GM23338 (cell line): ENCODE results near the gene WNT6. TPM values are rescaled to one million over a fixed set of nuclear protein-coding genes. Genes with fewer than 3 reads are reported as not detected.

Source experiments
- ATAC-seq: fragments of 200-7000 bp; cut with Tn5 transposase; 3 replicates; pipeline ENCODE4 v1.9.1; 2020
- DNase-seq: peaks from one replicate; pipeline ENCODE4 v3.0.0-alpha.2; 2015; ENCODE audit warnings: low spot score
- H2AFZ ChIP-seq: fragments of 200-600 bp; sonication (generic); 2 replicates; pipeline ENCODE4 v1.8.0; 2016; ENCODE audit warnings: antibody characterized with exemption, mild to moderate bottlenecking, moderate library complexity
- H3F3A ChIP-seq: fragments of 200-600 bp; sonication (generic); replicated peaks from 2 replicates; pipeline ENCODE4 v1.8.0; 2017; ENCODE audit warnings: antibody characterized with exemption, mixed run types, low read depth
- H3K27ac ChIP-seq: fragments of 200-600 bp; sonication (generic); 2 replicates; pipeline ENCODE4 v1.6.1; 2016; ENCODE audit warnings: low read depth
- H3K27me3 ChIP-seq: fragments of 200-600 bp; sonication (generic); 2 replicates; pipeline ENCODE4 v1.8.0; 2016; ENCODE audit warnings: mild to moderate bottlenecking, mixed run types, moderate library complexity; ENCODE audit not compliant: insufficient read depth
- H3K36me3 ChIP-seq: fragments of 200-600 bp; sonication (generic); 2 replicates; pipeline ENCODE4 v1.8.0; 2016; ENCODE audit warnings: mild to moderate bottlenecking; ENCODE audit not compliant: insufficient read depth
- H3K4me1 ChIP-seq: fragments of 200-600 bp; sonication (generic); 2 replicates; pipeline ENCODE4 v1.8.0; 2016; ENCODE audit warnings: mild to moderate bottlenecking, moderate library complexity; ENCODE audit not compliant: insufficient read depth
- H3K4me2 ChIP-seq: fragments of 200-600 bp; sonication (generic); 2 replicates; pipeline ENCODE4 v1.7.1; 2017; ENCODE audit warnings: mixed run types
- H3K4me3 ChIP-seq: fragments of 200-600 bp; sonication (generic); 2 replicates; pipeline ENCODE4 v1.6.1; 2016; ENCODE audit warnings: mixed run types
- H3K79me2 ChIP-seq: fragments of 200-600 bp; sonication (generic); replicated peaks from 2 replicates; pipeline ENCODE4 v1.8.0; 2017; ENCODE audit warnings: mild to moderate bottlenecking; ENCODE audit not compliant: insufficient read depth
- H3K9me2 ChIP-seq: fragments of 200-600 bp; sonication (generic); 2 replicates; pipeline ENCODE4 v1.8.0; 2017; ENCODE audit not compliant: insufficient read depth
- H4K20me1 ChIP-seq: fragments of 200-600 bp; sonication (generic); replicated peaks from 2 replicates; pipeline ENCODE4 v1.8.0; 2017; ENCODE audit warnings: mild to moderate bottlenecking; ENCODE audit not compliant: insufficient read depth
- H3K27ac Mint-ChIP-seq: 2 replicates; pipeline ENCODE4 v1.8.0; 2020; ENCODE audit warnings: inconsistent platforms, mild to moderate bottlenecking, moderate library complexity, mixed read lengths
- H3K27me3 Mint-ChIP-seq: 3 replicates; pipeline ENCODE4 v1.8.0; 2022; ENCODE audit warnings: low read depth, mild to moderate bottlenecking, moderate library complexity, mixed read lengths, inconsistent platforms; ENCODE audit not compliant: insufficient read depth, poor library complexity
- H3K36me3 Mint-ChIP-seq: 3 replicates; pipeline ENCODE4 v1.8.0; 2021; ENCODE audit warnings: low read depth, mild to moderate bottlenecking, inconsistent platforms, moderate library complexity, mixed read lengths
- H3K4me1 Mint-ChIP-seq: 3 replicates; pipeline ENCODE4 v1.8.0; 2020; ENCODE audit warnings: mild to moderate bottlenecking, inconsistent platforms, mixed read lengths
- H3K4me3 Mint-ChIP-seq: 3 replicates; pipeline ENCODE4 v1.8.0; 2021; ENCODE audit warnings: moderate library complexity, mild to moderate bottlenecking, inconsistent platforms, mixed read lengths
- H3K9me3 Mint-ChIP-seq: 3 replicates; pipeline ENCODE4 v1.8.0; 2020; ENCODE audit warnings: moderate library complexity, mild to moderate bottlenecking, inconsistent platforms, mixed read lengths
- CREB1 ChIP-seq: fragments of 250-450 bp; sonication (Bioruptor Pico); IDR thresholded peaks from 2 replicates; pipeline ENCODE4 v1.5.0; 2020; ENCODE audit warnings: low read depth, mild to moderate bottlenecking, moderate library complexity
- CTCF ChIP-seq, 2 experiments: fragments of 200-600 bp in 1 of 2; sonication (generic) in 1 of 2; conservative IDR thresholded peaks; 2 replicates each; pipeline versions ENCODE4 v1.5.1 to v1.6.1; 2016 to 2017; ENCODE audit warnings: antibody characterized with exemption in 2 of 2, low read depth in 2 of 2, mild to moderate bottlenecking in 2 of 2, moderate library complexity in 1 of 2
- EZH2 ChIP-seq: fragments of 200-600 bp; sonication (generic); IDR thresholded peaks from one replicate; pipeline ENCODE4 v1.8.0; 2017; ENCODE audit warnings: antibody characterized with exemption, mild to moderate bottlenecking, low read depth; ENCODE audit not compliant: unreplicated experiment
- EZH2phosphoT487 ChIP-seq: fragments of 200-600 bp; sonication (generic); IDR thresholded peaks from one replicate; pipeline ENCODE4 v1.8.1; 2018; ENCODE audit warnings: antibody characterized with exemption; ENCODE audit not compliant: unreplicated experiment
- JUNB ChIP-seq: IDR thresholded peaks from one replicate; pipeline ENCODE4 v1.6.1; 2016; ENCODE audit warnings: antibody characterized with exemption; ENCODE audit not compliant: unreplicated experiment
- NANOG ChIP-seq: IDR thresholded peaks from 2 replicates; pipeline ENCODE4 v1.6.1; 2016; ENCODE audit warnings: antibody characterized with exemption, borderline replicate concordance
- POLR2AphosphoS5 ChIP-seq: IDR thresholded peaks from 2 replicates; pipeline ENCODE4 v1.6.1; 2016; ENCODE audit warnings: antibody characterized with exemption, low read depth
- REST ChIP-seq: IDR thresholded peaks from one replicate; pipeline ENCODE4 v1.6.1; 2018; ENCODE audit warnings: antibody characterized with exemption; ENCODE audit not compliant: unreplicated experiment
- STAT1 ChIP-seq: IDR thresholded peaks from one replicate; pipeline ENCODE4 v1.6.1; 2016; ENCODE audit warnings: antibody characterized with exemption; ENCODE audit not compliant: unreplicated experiment
- ZNF114 ChIP-seq: fragments of 250-450 bp; sonication (Bioruptor Pico); IDR thresholded peaks from 2 replicates; pipeline ENCODE4 v1.5.0; 2020; ENCODE audit warnings: mild to moderate bottlenecking, moderate library complexity
- ZNF331 ChIP-seq: fragments of 250-450 bp; sonication (Bioruptor Pico); IDR thresholded peaks from 2 replicates; pipeline ENCODE4 v1.5.0; 2020; ENCODE audit warnings: low read depth, mild to moderate bottlenecking, moderate library complexity
- polyA plus RNA-seq: library from polyadenylated mRNA; unstranded; fragments of >200 nt; fragmentation: Nextera tagmentation; extraction: Ambion mirVana; gene quantifications from 2 replicates; pipeline ENCODE4 v1.2.1, GENCODE V29; 2016
- total RNA-seq: library from RNA; depleted of rRNA; stranded (reverse); fragments of >200 nt; shearing (Covaris generic); gene quantifications from 2 replicates; pipeline ENCODE4 v1.2.3, GENCODE V29; 2014
- TF ChIP-seq, protein P1 (sequence below): fragments of 250-450 bp; sonication (Bioruptor Pico); IDR thresholded peaks from 2 replicates; pipeline ENCODE4 v1.5.0; 2020; ENCODE audit warnings: mild to moderate bottlenecking, moderate library complexity
- TF ChIP-seq, protein P2 (sequence below): IDR thresholded peaks from 2 replicates; pipeline ENCODE4 v1.6.1; 2016; ENCODE audit warnings: antibody characterized with exemption

Gene WNT6
- total and polyA plus RNA-seq, 2 experiments from 2014 or later: not detected

DNA sequence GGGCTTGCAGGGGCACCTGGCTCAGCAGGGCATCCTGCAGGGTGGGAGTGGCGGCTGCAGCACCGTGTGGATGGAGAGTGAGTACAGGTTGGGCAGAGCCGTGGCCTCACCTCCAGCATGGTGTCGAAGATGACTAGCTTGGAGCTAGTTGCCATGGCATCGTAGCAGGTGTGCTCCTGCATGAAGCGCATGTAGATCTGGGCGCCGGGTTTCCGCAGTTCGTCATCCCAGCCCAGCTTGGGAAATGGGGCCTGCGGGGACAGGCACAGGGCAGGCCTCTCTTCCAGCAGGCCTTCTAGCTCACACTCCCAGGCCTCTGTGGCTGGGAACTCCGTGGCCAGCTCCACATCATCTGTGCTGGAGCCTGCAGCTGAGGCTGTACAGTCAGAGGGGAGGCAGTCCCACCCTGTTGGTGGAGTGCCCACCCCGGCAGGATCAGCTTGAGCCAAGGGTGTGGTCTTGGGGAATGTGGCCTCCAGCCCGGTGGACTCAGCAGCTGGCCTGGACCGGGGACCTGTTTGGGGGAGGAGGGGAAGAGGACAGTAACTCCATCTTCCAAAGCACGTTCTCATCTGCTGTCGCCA, 29.6 kb upstream of the WNT6 start:
- Mint-ChIP-seq H3K36me3 (no peaks in the 10 kb centered on the region), H3K4me3 (no peak overlapping the region), H3K4me1 (no peaks in the 10 kb centered on the region; the same call in 2 of the 3 replicates), H3K9me3 (no peaks in the 10 kb centered on the region), H3K27ac (no peak overlapping the region), H3K27me3 (peaks cover 2% of the 10 kb centered on the region)
- DNase-seq (peak; percentile 22), ATAC-seq (peak; percentile 18; the same call in 1 of the 3 replicates)
- no peak overlapping the region for H3K27ac ChIP-seq
- no peak overlapping the region for H3K4me2 ChIP-seq
- H3K4me1 ChIP-seq: no peaks in the 10 kb centered on the region
- no peaks in the 10 kb centered on the region for H3F3A ChIP-seq
- no peaks in the 10 kb centered on the region for H3K9me2 ChIP-seq
- H3K36me3 ChIP-seq: no peaks in the 10 kb centered on the region
- H4K20me1 ChIP-seq: no peaks in the 10 kb centered on the region
- H3K79me2 ChIP-seq: no peaks in the 10 kb centered on the region
- H3K27me3 ChIP-seq: no peaks in the 10 kb centered on the region
- 0 out of 2 replicates have a peak overlapping the region, but pooled peaks have one; percentile 52 for H2AFZ ChIP-seq
- TF ChIP-seq, protein P1, sequence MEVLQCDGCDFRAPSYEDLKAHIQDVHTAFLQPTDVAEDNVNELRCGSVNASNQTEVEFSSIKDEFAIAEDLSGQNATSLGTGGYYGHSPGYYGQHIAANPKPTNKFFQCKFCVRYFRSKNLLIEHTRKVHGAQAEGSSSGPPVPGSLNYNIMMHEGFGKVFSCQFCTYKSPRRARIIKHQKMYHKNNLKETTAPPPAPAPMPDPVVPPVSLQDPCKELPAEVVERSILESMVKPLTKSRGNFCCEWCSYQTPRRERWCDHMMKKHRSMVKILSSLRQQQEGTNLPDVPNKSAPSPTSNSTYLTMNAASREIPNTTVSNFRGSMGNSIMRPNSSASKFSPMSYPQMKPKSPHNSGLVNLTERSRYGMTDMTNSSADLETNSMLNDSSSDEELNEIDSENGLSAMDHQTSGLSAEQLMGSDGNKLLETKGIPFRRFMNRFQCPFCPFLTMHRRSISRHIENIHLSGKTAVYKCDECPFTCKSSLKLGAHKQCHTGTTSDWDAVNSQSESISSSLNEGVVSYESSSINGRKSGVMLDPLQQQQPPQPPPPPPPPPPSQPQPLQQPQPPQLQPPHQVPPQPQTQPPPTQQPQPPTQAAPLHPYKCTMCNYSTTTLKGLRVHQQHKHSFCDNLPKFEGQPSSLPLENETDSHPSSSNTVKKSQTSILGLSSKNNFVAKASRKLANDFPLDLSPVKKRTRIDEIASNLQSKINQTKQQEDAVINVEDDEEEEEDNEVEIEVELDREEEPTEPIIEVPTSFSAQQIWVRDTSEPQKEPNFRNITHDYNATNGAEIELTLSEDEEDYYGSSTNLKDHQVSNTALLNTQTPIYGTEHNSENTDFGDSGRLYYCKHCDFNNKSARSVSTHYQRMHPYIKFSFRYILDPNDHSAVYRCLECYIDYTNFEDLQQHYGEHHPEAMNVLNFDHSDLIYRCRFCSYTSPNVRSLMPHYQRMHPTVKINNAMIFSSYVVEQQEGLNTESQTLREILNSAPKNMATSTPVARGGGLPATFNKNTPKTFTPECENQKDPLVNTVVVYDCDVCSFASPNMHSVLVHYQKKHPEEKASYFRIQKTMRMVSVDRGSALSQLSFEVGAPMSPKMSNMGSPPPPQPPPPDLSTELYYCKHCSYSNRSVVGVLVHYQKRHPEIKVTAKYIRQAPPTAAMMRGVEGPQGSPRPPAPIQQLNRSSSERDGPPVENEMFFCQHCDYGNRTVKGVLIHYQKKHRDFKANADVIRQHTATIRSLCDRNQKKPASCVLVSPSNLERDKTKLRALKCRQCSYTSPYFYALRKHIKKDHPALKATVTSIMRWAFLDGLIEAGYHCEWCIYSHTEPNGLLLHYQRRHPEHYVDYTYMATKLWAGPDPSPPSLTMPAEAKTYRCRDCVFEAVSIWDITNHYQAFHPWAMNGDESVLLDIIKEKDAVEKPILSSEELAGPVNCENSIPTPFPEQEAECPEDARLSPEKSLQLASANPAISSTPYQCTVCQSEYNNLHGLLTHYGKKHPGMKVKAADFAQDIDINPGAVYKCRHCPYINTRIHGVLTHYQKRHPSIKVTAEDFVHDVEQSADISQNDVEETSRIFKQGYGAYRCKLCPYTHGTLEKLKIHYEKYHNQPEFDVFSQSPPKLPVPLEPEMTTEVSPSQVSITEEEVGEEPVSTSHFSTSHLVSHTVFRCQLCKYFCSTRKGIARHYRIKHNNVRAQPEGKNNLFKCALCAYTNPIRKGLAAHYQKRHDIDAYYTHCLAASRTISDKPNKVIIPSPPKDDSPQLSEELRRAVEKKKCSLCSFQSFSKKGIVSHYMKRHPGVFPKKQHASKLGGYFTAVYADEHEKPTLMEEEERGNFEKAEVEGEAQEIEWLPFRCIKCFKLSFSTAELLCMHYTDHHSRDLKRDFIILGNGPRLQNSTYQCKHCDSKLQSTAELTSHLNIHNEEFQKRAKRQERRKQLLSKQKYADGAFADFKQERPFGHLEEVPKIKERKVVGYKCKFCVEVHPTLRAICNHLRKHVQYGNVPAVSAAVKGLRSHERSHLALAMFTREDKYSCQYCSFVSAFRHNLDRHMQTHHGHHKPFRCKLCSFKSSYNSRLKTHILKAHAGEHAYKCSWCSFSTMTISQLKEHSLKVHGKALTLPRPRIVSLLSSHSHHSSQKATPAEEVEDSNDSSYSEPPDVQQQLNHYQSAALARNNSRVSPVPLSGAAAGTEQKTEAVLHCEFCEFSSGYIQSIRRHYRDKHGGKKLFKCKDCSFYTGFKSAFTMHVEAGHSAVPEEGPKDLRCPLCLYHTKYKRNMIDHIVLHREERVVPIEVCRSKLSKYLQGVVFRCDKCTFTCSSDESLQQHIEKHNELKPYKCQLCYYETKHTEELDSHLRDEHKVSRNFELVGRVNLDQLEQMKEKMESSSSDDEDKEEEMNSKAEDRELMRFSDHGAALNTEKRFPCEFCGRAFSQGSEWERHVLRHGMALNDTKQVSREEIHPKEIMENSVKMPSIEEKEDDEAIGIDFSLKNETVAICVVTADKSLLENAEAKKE (CRISPR knock-in tag): no peak
- TF ChIP-seq, protein P2, sequence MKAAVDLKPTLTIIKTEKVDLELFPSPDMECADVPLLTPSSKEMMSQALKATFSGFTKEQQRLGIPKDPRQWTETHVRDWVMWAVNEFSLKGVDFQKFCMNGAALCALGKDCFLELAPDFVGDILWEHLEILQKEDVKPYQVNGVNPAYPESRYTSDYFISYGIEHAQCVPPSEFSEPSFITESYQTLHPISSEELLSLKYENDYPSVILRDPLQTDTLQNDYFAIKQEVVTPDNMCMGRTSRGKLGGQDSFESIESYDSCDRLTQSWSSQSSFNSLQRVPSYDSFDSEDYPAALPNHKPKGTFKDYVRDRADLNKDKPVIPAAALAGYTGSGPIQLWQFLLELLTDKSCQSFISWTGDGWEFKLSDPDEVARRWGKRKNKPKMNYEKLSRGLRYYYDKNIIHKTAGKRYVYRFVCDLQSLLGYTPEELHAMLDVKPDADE: no peak
- TF ChIP-seq CTCF (conservative IDR thresholded peaks at IDR 0.05; ENCODE audit: low read depth in 2 of 2): no peak
- no peak for TF ChIP-seq STAT1
- TF ChIP-seq CREB1 (CRISPR knock-in tag): no peak
- TF ChIP-seq EZH2: no peak
- TF ChIP-seq NANOG: no peak
- TF ChIP-seq JUNB: no peak
- TF ChIP-seq ZNF331 (CRISPR knock-in tag): no peak
- TF ChIP-seq EZH2phosphoT487: no peak
- TF ChIP-seq POLR2AphosphoS5: no peak
- TF ChIP-seq REST: no peak
- no peak for TF ChIP-seq ZNF114 (CRISPR knock-in tag)
- H3K4me3 ChIP-seq: no peak overlapping the region
